ENCODE measurements around the gene ABCC4. TPM values are rescaled to one million over a fixed set of nuclear protein-coding genes. Genes with fewer than 3 reads are reported as not detected.

Gene ABCC4
- total RNA-seq, 1 donor from 2014 or later: 19.0 TPM

DNA sequence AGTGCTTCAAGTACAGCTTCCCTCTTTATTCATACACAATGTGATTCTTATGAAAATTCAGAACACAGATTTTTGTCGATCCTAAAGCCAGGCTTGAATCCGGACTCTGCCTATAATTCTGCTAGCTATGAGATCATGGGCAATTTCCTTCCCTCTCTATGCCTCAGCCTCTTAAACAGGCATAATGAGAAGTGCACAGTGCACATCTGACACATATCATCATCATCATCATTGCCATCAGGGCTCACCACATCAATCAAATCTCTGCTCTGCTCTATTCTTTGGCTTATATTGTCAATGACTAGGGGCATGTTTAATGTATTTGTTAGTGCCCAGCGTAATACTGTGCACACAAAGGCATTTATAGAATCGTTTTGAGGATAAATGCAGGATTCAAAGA lies 269.1 kb downstream of the ABCC4 start:
- Mint-ChIP-seq H3K4me3 (ENCODE audit: unreplicated experiment) (no peak overlapping the region), H3K27me3 (ENCODE audit: unreplicated experiment) (no peaks in the 10 kb centered on the region), H3K36me3 (ENCODE audit: low read depth, unreplicated experiment) (no peaks in the 10 kb centered on the region), H3K9me3 (ENCODE audit: unreplicated experiment) (no peaks in the 10 kb centered on the region), H3K4me1 (ENCODE audit: unreplicated experiment) (no peaks in the 10 kb centered on the region), H3K27ac (ENCODE audit: unreplicated experiment) (no peak overlapping the region)
- DNase-seq (ENCODE audit: low spot score): no peak
- TF ChIP-seq, protein P1, sequence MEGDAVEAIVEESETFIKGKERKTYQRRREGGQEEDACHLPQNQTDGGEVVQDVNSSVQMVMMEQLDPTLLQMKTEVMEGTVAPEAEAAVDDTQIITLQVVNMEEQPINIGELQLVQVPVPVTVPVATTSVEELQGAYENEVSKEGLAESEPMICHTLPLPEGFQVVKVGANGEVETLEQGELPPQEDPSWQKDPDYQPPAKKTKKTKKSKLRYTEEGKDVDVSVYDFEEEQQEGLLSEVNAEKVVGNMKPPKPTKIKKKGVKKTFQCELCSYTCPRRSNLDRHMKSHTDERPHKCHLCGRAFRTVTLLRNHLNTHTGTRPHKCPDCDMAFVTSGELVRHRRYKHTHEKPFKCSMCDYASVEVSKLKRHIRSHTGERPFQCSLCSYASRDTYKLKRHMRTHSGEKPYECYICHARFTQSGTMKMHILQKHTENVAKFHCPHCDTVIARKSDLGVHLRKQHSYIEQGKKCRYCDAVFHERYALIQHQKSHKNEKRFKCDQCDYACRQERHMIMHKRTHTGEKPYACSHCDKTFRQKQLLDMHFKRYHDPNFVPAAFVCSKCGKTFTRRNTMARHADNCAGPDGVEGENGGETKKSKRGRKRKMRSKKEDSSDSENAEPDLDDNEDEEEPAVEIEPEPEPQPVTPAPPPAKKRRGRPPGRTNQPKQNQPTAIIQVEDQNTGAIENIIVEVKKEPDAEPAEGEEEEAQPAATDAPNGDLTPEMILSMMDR (IDR thresholded peaks at IDR 0.05; ENCODE audit: unreplicated experiment): no peak

DNA sequence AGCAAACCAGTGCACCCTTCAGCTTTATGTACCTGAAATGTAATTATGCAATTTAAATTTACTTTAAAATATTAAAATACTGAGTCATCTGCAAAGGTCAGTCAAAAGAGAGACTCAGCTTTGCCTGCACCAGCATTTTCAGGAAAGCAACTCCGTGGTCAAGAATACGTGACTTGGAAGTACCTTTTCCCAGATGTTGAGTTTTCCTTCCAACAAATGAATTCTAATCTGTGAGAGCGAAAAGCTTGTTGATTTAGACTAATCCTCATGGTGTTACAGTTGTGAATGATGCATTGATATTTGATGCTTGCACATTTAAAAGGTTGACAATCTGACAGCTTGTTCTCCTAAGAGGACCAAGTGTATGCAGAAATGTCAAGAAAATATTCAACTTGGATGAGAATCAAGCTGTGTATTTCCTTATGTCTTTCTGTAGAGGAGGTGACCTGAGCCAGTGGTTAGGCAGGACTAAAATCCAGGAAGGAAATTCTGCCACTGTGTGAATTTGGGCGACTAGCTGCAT lies 270.4 kb downstream of the ABCC4 start:
- H3K9me3 Mint-ChIP-seq (ENCODE audit: unreplicated experiment): no peaks in the 10 kb centered on the region
- no peaks in the 10 kb centered on the region for H3K36me3 Mint-ChIP-seq (ENCODE audit: low read depth, unreplicated experiment)
- TF ChIP-seq, protein P1 (IDR thresholded peaks at IDR 0.05; ENCODE audit: unreplicated experiment): no peak

DNA sequence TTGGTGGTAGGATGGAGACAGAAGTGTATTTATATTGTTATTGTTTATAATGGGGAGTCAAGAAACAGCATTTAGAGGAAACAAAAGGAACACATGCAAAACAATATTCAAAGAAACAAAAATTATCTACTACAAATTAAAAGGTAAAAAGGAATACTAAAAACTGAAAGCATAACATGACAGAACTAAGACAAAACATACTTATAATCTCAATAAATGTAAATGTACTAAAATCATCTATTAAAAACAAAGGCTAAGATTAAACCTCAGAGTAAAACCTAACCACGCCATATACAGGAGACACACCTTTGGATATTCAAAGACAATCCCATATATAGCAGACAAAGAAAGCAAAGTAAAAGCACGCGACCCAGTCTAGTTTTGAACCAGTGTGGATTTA lies 273.6 kb downstream of the ABCC4 start:
- Mint-ChIP-seq H3K27ac (ENCODE audit: unreplicated experiment) (no peak overlapping the region), H3K27me3 (ENCODE audit: unreplicated experiment) (peaks cover 5% of the 10 kb centered on the region), H3K9me3 (ENCODE audit: unreplicated experiment) (no peaks in the 10 kb centered on the region), H3K36me3 (ENCODE audit: low read depth, unreplicated experiment) (no peaks in the 10 kb centered on the region), H3K4me1 (ENCODE audit: unreplicated experiment) (peaks cover 5% of the 10 kb centered on the region), H3K4me3 (ENCODE audit: unreplicated experiment) (no peak overlapping the region)
- TF ChIP-seq, protein P1 (IDR thresholded peaks at IDR 0.05; ENCODE audit: unreplicated experiment): no peak
- no peak for DNase-seq (ENCODE audit: low spot score)

More for the DNA sequence above, 270.4 kb downstream of the ABCC4 start:
- no peaks in the 10 kb centered on the region for H3K27me3 Mint-ChIP-seq (ENCODE audit: unreplicated experiment)
- H3K4me1 Mint-ChIP-seq (ENCODE audit: unreplicated experiment): no peaks in the 10 kb centered on the region
- H3K4me3 Mint-ChIP-seq (ENCODE audit: unreplicated experiment): no peak overlapping the region
- no peak for DNase-seq (ENCODE audit: low spot score)
- H3K27ac Mint-ChIP-seq (ENCODE audit: unreplicated experiment): no peak overlapping the region

DNA sequence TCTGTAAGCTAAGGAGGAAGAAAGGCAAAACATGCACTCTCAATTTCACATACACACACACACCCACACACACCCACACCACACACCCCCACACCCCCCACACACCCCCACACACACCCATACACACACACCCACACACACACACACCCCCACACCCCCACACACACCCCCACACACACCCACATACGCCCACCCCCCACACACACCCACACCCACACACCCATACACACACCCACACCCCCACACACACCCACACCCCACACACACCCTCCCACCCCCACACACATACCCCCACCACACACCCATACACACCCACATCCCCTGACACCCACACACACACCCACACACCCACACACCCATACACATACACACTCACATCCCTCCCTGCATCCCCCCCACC lies 276.1 kb downstream of the ABCC4 start:
- DNase-seq (ENCODE audit: low spot score): no peak
- Mint-ChIP-seq H3K4me1 (ENCODE audit: unreplicated experiment) (peaks cover 5% of the 10 kb centered on the region), H3K27ac (ENCODE audit: unreplicated experiment) (no peak overlapping the region), H3K4me3 (ENCODE audit: unreplicated experiment) (no peak overlapping the region), H3K9me3 (ENCODE audit: unreplicated experiment) (no peaks in the 10 kb centered on the region), H3K27me3 (ENCODE audit: unreplicated experiment) (peaks cover 5% of the 10 kb centered on the region), H3K36me3 (ENCODE audit: low read depth, unreplicated experiment) (no peaks in the 10 kb centered on the region)
- TF ChIP-seq, protein P1 (IDR thresholded peaks at IDR 0.05; ENCODE audit: unreplicated experiment): no peak

DNA sequence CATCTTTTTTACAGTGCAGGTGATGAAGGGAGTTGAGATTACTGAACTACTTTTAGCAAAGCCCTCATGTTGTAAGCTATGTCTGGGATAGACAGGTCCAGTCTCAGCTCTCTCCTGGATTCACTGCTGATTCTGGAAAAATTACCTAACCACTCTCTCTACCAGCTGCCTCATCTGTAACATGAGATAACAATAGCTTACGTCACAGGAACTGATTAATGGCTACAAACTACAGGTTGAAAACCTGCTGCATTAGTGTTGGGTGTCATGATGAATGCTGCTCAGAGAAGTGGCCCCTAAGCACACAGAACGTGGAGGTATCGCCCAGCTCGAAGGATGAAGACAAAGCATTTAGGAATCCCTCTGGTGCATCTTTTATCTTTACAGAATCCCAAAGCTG lies 277.8 kb downstream of the ABCC4 start:
- H3K27ac Mint-ChIP-seq (ENCODE audit: unreplicated experiment): no peak overlapping the region
- TF ChIP-seq, protein P1 (IDR thresholded peaks at IDR 0.05; ENCODE audit: unreplicated experiment): no peak

More for the DNA sequence above, 277.8 kb downstream of the ABCC4 start:
- Mint-ChIP-seq H3K27me3 (ENCODE audit: unreplicated experiment) (peaks cover 5% of the 10 kb centered on the region), H3K4me3 (ENCODE audit: unreplicated experiment) (no peak overlapping the region), H3K36me3 (ENCODE audit: low read depth, unreplicated experiment) (no peaks in the 10 kb centered on the region), H3K4me1 (ENCODE audit: unreplicated experiment) (peaks cover 5% of the 10 kb centered on the region), H3K9me3 (ENCODE audit: unreplicated experiment) (no peaks in the 10 kb centered on the region)
- DNase-seq (ENCODE audit: low spot score): no peak

Measured in endothelial cell (in vitro differentiated cells).